H1 (cell line): ENCODE results near the gene VN1R2.

ENCODE experiments used
- CREB1 ChIP-seq: IDR thresholded peaks from 2 replicates; pipeline ENCODE4 v1.6.1; 2012; ENCODE audit warnings: inconsistent platforms
- EP300 ChIP-seq, 2 experiments: IDR thresholded peaks; 1 replicate in 1 of 2; 2 replicates in 1 of 2; pipeline ENCODE4 v1.6.1; 2011 to 2012; ENCODE audit warnings: low read depth in 2 of 2, low read length in 2 of 2, mild to moderate bottlenecking in 2 of 2, borderline replicate concordance in 1 of 2, inconsistent platforms in 1 of 2, moderate library complexity in 1 of 2
- GABPA ChIP-seq: IDR thresholded peaks from 2 replicates; pipeline ENCODE4 v1.6.1; 2011; ENCODE audit warnings: mild to moderate bottlenecking, low read length, moderate library complexity, borderline replicate concordance; ENCODE audit not compliant: insufficient read depth
- YY1 ChIP-seq: IDR thresholded peaks from 2 replicates; pipeline ENCODE4 v1.6.1; 2011; ENCODE audit warnings: low read depth, mild to moderate bottlenecking, low read length
- TF ChIP-seq, protein P1 (sequence below): IDR thresholded peaks from 2 replicates; pipeline ENCODE4 v1.6.1; 2012; ENCODE audit warnings: inconsistent platforms
- TF ChIP-seq, protein P2 (sequence below): IDR thresholded peaks from 2 replicates; pipeline ENCODE4 v1.6.1; 2011; ENCODE audit warnings: low read length, improper control_type of control experiment

DNA sequence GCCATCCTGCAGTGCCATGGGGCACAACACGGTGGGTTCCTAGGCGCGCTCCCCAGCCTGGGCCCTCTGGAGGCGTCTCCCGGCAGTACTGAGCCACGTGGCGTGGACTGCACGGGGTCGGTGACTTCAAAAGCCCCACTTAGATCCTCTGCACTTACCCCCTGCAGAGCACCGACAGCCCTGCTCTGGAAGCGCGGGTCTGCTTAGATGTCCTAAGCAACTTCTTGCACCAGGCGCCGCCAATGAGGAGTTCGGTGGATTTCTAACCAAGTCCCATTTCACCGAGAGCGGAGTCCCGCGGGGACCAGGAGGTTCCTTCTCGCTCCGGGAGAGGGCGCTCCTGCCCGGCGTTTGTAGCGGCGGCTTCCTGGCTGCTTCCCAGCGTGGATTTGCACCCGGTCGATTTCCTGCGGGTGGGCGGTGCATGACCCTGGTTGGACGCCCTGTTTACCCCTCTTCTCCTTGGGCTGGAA is 50.3 kb downstream of the VN1R2 start:
- no peak; the same call in 1 of the 2 replicates for TF ChIP-seq CREB1
- TF ChIP-seq, protein P1, sequence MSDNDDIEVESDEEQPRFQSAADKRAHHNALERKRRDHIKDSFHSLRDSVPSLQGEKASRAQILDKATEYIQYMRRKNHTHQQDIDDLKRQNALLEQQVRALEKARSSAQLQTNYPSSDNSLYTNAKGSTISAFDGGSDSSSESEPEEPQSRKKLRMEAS: peak; percentile 77
- TF ChIP-seq, protein P2, sequence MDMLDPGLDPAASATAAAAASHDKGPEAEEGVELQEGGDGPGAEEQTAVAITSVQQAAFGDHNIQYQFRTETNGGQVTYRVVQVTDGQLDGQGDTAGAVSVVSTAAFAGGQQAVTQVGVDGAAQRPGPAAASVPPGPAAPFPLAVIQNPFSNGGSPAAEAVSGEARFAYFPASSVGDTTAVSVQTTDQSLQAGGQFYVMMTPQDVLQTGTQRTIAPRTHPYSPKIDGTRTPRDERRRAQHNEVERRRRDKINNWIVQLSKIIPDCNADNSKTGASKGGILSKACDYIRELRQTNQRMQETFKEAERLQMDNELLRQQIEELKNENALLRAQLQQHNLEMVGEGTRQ: no peak
- peak; percentile 69; the same call in 1 of the 2 replicates for TF ChIP-seq GABPA
- no peak for TF ChIP-seq YY1
- 0 out of 3 replicates have a peak, but pooled peaks of 1 of the 2 experiments have one; percentile 23 for TF ChIP-seq EP300 (IDR thresholded peaks at IDR 0.05; ENCODE audit: borderline replicate concordance in 1 of 2, low read depth in 2 of 2, low read length in 2 of 2)
